Stimulated activated CD8-positive, alpha-beta memory T cell treated with anti-CD3 and anti-CD28 coated beads, Interleukin-4, amount 100 ng/mL, for 1 hour (primary cell): ENCODE data around the gene TEKT2.

Experiments used
- DNase-seq, 2 donors: peaks; one replicate each; pipeline ENCODE4 v3.0.0-alpha.2; 2020; ENCODE audit warnings: low read depth in 2 of 2, low spot score in 1 of 2

Gene TEKT2

DNA sequence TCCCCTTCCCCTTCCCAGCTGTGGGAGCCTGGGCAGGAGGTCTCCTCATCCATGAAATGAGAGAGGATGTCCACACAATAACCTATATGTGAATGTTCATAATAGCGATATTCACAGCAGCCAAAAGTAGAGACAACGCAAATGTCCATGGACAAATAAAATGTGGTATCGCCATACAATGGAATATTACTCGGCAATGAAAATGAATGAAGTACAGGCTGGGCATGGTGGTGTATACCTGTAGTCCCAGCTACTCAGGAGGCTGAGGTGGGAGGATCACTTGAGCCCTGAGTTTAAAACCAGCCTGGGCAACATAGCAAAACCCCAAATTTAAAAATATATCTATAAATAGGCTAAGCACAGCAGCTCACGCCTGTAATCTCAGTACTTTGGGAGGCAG, 17.7 kb downstream of the TEKT2 start:
- DNase-seq: no peak

DNA sequence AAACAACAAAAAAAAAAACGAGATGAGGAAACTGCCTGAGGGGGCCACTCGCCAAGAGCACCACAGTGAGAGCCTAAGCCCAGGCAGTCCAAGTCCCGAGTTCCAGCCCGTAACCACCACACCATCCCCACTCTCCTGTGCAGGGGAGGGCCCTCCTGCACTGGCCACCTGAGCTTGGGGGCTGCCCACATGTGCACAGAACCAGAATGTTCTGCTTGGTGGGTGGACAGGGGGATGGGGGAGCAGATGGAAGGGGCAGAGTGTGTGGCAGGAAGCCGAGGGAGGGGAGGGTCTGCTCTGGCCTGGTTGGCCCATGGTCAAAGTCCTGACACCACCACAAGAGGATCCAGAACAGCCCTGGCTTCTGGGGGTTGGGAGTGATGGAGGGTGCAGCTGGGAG, 22.4 kb downstream of the TEKT2 start:
- no peak for DNase-seq

DNA sequence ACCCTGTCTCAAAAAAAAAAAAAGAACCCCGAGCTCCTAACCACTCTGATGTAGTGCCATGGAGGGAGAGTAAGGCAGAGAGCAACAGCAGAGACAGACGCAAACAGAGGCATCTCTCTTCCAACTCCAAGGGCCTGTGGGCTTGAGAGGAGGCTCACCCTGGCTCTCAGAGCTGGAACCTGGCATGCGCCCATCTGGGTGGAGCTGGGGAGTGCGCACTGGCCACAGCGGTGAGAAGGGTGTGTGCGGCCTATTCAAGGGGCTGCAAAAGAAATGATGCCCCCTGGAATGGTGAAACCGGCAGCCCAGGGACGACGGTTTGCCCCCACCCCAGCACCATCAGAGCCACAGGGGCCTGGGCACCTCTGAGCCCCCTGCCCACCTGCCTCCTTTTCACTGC, 23.5 kb downstream of the TEKT2 start:
- DNase-seq: no peak

DNA sequence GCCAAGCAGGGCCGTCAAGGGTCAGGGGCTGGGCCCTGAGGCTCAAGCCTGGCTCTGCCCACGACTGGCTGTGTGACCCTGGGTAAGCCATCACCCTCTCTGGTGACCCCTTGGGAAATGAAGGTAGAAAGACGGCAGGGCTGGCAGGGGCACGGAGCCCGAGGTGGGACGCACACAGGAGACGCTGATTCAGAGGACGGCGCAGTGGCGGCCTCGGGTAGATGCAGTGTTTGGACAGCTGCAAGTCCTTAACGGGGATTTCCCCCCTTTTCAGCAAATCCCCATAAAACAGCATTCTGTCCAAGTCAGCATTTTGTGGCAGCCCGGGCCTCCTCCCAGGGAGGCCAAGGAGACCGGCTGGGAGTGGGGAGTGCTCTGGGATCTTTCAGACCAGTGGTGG, 24.4 kb downstream of the TEKT2 start:
- no peak for DNase-seq

- no peak for DNase-seq
Observed at GRCh38 chr1:36109041-36109679, 25.3 kb downstream of the TEKT2 start.

DNA sequence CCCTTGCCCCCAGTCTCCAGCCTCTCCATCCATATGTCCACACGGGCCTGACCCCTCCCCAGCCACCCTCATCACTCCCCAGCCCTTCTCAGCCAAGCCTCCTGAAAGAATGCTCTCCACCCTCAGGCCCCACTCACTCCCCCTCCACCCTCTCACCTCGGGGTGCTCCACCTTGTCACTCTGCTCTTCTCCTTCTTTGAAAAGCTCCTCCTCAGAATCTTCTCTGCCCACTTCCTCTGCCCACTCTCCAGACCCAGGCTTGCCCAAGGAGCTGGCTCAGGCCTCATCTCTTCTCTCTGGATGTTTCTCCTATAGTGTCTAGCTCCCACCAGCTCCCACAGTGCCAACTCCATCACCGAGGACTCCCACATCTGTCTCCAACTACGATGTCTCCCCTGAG, 27.3 kb downstream of the TEKT2 start:
- DNase-seq: no peak

DNA sequence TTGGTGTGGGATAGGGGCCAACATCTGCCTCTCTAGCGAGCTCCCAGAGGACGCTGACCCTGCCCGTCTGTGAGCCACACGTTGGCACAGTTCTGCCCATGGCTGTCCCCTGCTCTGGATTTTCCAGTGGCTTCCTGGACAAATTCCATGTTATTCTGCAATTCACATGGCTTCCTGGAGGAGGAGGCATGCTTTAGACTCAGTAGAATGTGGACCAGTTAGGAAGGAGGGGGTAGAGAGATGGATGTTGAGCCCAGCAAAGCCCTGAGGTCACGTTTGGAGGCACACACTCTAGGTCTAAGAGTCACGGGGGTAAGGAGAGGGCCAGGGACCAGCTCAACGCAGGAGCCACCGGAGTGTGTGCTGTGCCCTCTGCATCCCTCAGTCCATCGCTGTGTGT, 28.9 kb downstream of the TEKT2 start:
- DNase-seq: no peak

DNA sequence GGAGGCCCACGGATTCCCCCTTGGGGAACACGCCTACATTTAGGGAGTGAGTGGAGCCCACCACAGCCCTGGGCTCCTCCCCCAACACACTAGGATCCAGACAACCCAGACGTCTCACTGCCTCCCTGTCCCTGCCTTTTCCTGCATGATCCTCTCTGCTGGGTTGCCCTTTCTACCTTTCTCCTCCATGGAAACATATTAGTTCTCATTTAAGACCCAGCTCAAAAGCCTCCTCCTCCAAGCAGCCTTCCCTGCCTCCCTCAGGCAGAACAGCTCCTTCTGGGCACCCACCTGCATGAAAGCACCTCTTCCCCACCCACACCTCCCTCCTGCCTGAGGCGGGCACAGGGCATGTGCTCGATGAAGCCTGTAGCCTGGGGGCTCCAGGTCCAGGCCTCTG, 30.5 kb downstream of the TEKT2 start:
- DNase-seq: no peak

DNA sequence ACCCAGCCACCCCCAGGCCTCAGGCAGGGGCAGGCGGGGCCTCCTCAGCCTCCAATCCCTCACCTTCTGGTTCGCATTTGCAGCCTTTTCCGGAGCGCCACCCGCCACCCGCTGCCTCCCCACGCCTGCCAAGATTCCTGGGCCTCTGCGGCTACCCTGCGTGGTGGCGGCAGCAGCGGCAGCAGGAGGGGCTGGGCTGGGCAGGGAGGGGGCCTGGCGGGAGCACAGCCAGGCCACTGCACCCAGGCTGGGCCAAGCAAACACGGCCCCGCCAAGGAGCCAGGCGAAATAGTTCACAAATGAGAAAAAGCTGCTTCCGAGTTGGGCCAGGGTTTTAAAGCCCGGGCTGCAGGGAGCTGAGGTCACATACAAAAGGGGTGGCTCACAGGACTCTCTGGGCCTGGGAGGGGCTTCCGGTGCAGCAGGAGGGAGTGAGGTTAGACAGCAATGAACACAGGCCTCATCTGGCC, 31.3 kb downstream of the TEKT2 start:
- no peak for DNase-seq

DNA sequence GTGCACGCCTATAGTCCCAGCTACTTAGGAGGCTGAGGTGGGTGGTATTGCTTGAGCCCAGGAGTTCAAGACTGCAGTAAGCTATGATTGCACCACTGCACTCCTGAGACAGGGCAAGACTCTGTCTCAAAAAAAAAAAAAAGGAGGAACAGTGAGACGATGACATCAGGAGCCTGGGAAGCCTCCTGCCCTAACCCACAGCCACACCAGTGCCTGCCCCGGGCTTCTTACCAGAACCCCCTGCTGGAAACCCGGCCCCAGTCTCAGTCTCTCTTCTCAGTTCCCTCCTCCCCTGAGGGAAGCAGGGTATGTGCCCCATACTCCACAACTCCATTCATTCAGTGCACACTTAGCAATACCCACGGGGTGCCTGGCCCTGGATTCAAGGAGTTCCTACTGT, 32.0 kb downstream of the TEKT2 start:
- no peak for DNase-seq

DNA sequence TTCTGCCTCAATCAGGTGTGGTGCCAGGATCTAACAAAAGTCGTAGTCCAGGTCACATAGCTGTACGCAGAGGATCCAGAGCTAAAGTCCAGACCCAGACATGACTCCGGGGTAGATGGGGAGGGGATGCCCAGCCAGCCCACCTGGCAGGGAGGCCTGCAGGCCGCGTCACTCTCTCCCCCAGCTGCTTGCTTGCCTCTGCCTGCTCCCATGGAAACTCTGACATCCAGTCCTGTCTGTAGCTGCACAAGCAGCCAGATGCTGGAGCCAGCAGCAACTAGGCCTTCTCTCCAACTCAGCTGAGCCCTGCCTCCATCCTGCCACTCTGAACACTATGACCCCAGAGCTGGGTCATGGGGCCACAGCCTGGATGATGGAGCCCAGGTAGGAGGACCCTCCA, 33.0 kb downstream of the TEKT2 start:
- DNase-seq: no peak

DNA sequence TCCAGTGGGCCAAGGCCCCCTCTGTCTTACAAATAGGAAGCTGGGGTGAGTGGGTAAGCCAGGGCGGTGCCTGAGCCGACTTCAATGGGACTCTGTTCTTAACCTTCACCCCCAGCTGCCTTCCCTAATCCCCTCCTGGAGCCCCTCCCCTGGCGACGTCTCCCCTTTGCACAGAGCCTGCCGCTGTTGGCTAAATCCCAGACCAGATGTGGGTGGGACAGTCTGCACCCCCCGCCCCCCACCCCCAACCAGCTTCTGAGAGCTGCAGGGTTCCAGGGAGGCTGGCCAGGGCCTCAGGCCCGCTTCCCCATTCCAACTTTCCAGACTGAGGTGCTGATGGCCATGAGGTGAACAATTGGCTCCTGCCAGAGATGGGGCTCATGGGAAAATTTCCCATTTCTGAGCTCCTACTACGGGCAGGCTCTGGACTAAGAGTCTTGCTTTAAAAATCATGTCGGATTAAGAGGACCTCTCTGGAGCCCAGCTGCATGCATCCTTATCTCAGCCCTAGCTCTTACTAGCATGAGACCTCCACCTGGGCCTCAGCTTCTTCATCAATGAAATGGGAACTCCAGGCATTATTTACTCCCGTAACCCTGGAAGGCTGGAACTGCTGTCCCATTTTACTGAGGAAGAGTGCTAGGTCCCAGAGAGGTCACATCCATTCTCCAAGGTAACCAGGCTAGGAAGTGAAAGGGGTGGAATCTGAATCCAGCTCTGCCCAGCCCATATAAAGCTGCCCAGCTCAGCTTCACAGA, 34.7 kb downstream of the TEKT2 start:
- no peak for DNase-seq

GRCh38 chr1:36119456-36119855, 35.6 kb downstream of the TEKT2 start:
- no peak for DNase-seq

DNA sequence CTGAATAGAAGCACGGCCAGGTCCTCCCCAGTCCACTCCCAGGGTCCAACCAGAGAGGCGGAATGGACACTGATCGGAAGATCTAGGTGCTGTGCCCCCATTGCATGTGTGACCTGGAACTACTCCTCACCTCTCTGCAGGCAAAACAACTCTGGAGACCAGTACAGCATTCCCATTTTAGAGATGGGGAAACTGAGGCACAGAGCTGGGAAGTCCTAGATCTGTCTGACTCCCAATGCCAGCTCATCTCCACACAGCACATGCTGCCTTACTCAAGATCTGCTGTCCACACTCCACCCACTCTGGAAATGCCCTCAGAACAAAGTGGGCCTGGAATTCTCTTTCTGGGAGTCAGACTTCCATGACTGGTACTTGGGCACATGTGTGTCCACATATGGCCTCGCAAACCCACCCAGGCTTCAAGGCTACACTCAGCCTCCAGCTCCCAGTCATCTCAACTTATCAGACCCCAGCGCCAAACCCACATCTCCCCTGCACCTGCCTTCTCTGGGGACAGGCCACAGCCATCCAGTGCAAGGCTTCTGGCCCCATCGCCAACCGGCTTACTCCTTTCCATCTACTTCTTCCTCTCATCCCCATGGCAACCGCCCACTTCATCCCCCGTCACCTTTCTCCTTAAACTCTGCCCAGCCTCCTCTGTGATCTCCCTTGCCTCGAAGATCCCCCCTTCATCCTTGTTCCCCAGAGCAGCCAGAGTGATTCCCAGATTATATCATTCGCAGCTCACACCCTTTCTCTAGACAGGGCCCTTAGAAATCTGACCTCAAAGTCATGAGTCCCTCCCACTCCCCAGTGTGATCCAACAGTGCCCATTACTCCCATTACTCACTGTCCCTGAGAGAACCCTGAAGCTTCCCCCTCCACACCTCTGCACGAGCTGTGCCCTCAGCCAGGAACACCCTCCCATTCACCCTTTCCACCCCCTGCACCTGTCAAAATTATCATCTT, 38.5 kb downstream of the TEKT2 start:
- no peak for DNase-seq

GRCh38 chr1:36123356-36123755, 39.5 kb downstream of the TEKT2 start:
- DNase-seq: no peak

- DNase-seq: no peak
Observed at GRCh38 chr1:36124404-36125128, 40.7 kb downstream of the TEKT2 start.

DNA sequence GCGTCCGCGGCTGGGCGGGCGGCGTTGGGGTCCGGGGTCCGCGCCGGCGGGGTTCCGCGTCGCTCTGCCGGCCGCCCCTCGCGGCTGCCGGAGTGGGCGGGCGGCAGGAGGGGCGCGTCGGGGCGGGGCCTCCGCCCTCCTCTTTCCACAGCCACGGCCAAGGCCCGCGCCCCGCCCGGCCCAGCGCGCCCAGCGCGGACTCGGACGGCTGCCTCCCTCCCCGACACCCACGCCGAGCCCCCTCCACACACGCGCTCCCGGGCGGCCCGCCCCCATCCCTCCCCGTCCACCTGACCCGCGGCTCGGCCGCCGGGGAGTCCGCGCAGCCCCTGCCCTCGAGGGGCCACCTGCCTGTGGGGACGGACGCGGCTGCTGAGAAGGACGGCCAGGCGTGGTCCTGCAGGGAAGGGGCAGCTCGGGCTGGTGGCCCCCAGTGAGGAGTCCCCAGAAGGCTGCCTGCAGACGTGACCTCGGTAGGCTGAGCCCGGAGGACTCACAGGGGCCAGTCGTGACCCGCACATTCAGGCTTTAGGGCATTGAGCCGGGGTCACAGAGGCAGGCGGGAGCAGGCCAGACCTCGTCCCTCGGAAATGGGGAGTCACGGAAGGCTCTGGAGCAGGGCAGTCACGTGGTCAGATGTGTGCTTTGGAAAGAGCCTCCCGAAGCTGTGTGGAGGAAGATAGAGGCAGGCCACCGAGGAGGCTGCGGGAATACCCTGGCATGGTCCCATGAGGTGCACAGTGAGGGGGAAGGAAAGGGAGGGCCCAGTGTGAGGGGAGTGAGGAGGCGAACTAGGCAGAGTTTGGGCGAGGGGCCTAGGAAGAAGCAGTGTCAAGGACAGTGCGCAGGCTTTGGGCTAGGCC, 41.5 kb downstream of the TEKT2 start, which contains the start of gene COL8A2:
TSS of gene COL8A2 (minus strand) at position 94 of the 863 bp plus-strand sequence. CDS start 24,980 bp downstream, outside the sequence.
- no peak for DNase-seq

DNA sequence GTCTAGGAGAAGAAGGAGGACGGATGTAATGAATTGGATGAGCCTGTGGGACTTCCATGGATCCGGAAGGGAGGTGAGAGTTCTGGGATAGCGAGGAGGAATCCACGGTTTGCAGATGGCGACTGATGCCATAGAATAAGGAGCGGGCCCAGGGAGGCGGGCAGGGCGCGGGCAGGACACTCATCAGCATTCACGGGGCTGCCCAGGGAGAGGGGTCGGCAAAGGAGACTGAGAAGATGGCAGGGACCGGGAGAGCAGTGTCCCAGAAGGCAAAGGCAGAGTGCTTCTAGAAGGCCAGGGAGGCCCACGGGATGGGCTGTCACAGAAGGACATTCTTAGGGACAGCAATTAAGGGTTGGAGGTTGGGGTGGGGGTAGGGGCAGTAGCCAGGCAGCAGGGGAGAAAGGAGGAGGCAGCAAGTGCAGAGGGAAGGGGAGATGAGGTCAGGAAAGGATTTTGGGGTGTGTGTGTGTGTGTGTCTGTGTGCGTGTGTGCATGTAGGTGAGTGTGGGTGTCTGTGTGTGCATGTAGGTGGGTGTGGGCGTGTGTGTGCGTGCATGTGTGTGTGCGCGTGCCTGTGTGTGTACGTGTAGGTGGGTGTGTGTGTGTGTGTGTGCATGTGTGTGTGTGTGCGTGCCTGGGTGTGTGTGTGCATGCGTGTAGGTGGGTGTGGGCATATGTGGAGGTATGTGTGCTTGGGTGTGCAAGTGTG, 42.3 kb downstream of the TEKT2 start:
- no peak for DNase-seq

DNA sequence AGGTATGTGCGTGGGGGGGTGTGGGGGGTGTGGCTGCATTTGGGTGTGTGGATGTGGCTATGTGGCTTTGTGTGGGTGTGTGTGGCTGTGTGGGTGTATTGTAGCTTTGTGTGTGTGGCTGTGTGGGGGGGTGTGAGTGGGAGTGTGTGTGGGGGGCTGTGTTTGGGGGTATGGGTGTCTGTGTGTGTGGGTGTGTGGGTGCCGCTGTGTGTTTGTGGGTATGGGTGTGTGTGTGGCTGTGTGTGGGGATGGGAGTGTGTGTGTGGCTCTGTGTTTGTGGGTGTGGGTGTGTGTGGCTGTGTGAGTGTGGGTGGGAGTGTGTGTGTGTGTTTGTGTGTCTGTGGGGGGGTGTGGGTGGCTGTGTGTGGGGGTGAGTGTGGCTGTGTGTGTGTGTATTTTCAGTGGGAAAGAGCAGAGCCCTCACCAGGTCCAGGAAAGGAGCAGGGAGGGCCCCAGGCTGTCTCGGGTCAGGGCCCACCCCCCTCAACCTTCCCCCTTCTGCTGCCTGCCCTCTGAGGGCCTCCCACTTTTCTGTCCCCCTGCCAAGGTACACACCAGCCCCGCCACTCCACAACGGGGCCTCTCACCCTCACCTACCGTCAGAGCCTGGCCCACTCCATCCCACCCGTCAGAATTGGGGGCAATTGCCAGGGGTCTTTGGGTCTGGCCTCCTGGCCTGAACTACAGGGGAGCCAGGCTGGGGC, 43.1 kb downstream of the TEKT2 start:
- DNase-seq: no peak
